ENCODE data around the gene HCN2. TPM values are rescaled to one million over a fixed set of nuclear protein-coding genes. Genes with fewer than 3 reads are reported as not detected.
"Not testable (repeated sequence)": the region's sequence is repeated elsewhere in the genome, so short reads cannot be mapped to it uniquely, and the experiment has no call there.

HCN2 gene
- total and polyA plus RNA-seq, 10 donors = 0.09 to 1.1 (median 0.31) TPM; not detected in 2

DNA sequence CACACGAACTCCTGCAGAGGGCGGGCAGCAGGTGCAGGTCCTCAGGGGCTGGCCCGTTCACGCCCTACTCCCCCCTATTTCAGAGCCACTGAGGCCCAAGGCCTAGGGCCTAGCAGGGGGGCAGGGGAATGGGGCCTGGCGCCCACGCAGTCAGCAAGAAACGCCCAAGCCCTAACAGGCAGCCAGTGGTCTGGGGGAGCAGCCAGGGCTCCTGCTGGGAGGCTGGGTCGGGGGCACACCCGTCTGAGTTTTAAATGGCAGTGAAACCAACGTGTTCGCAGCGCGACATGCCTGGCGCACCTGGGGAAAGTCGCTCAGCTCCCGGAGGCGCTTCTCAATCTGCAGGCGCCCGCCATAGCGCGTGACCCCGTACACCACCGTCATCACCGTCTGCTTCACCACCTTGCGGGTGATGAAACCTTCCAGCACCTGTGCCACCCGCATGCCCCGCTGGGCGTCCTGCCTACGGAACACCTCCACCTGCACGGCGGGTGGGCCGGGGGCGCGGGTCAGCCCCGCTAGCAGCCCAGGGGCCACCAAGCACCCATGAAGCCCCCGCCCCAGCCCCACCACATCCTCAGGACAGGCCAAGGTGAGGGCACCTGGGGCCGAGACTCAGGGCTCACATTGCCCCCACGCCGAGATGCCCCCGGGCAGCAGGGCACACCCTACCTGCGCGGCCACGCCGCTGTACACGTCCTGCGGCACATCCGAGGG is 29.8 kb downstream of the HCN2 start:
- H3K9me3 ChIP-seq = no peaks in the 10 kb centered on the region
- 93 to 97% (median 96%) methylated on average over 23 to 47 of the region's 47 CpGs for WGBS, 5 donors
- no peak overlapping the region for H3K27ac ChIP-seq
- peaks cover 0 to 14% (median 0%) of the 10 kb centered on the region in 7 donors for H3K27me3 ChIP-seq (replicated peaks in 1 of 7)
- peaks cover 0 to 15% (median 5%) of the 10 kb centered on the region in 6 donors for H3K4me1 ChIP-seq
- H3K4me3 ChIP-seq = no peak overlapping the region
- TF ChIP-seq POLR2A (IDR thresholded peaks at IDR 0.05) (no peak), CTCF (IDR thresholded peaks at IDR 0.05 in 8 of 11, conservative IDR thresholded peaks at IDR 0.05 in 3 of 11) (no peak), POLR2AphosphoS5 (IDR thresholded peaks at IDR 0.05) (no peak)
- H3K36me3 ChIP-seq = peaks cover 0 to 79% (median 69%) of the 10 kb centered on the region in 6 donors
- intact Hi-C loops (cut with DNase I; ENCODE audit: low total_unique reads) = no loop called here
- no peak for DNase-seq

- 94 to 97% (median 96%) methylated on average over 28 to 48 of the region's 51 CpGs for WGBS, 5 donors
- intact Hi-C loops (cut with DNase I; ENCODE audit: low total_unique reads) = no loop called here
- Histone ChIP-seq H3K27me3 (replicated peaks in 1 of 7) (peaks cover 0 to 13% (median 0%) of the 10 kb centered on the region in 7 donors), H3K4me1 (peaks cover 0 to 15% (median 4%) of the 10 kb centered on the region in 6 donors), H3K4me3 (no peak overlapping the region), H3K9me3 (no peaks in the 10 kb centered on the region), H3K36me3 (peaks cover 0 to 88% (median 77%) of the 10 kb centered on the region in 6 donors), H3K27ac (no peak overlapping the region)
- no peak for DNase-seq
- TF ChIP-seq POLR2A (IDR thresholded peaks at IDR 0.05) (no peak), CTCF (IDR thresholded peaks at IDR 0.05 in 8 of 11, conservative IDR thresholded peaks at IDR 0.05 in 3 of 11) (no peak), POLR2AphosphoS5 (IDR thresholded peaks at IDR 0.05) (no peak)
These were observed 30.6 kb downstream of the HCN2 start for GRCh38 chr19:620166-620862.

DNA sequence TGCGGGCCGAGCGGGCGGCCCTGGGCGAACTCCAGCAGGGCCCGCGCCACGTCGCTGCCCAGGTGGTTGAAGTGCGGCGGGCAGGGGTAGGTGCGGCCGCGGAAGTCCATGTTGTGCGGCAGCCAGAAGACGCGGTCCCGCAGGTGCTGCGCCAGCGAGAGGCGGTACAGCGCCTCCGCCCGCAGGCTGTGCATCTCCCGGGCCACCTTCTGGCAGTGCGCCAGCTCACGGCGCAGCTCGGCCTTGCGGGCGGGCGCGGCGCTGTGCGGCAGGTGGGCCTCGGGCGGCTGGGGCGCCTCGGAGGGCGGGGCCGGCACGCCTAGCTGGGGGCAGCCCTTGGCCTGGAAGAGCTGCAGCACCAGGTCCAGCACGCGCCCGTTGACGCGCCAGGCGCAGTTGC is 31.5 kb downstream of the HCN2 start:
- intact Hi-C loops (cut with DNase I; ENCODE audit: low total_unique reads); H3K9me3 ChIP-seq; H3K27me3 ChIP-seq (replicated peaks in 1 of 7); DNase-seq; H3K4me3 ChIP-seq; H3K27ac ChIP-seq: not testable (repeated sequence)
- peaks cover 0 to 10% (median 0%) of the 10 kb centered on the region in 6 donors for H3K4me1 ChIP-seq
- H3K36me3 ChIP-seq = peaks cover 0 to 96% (median 79%) of the 10 kb centered on the region in 6 donors
- WGBS, 5 donors = 97 to 98% (median 98%) methylated on average over 17 to 48 of the region's 48 CpGs

- peaks cover 0 to 2% (median 0%) of the 10 kb centered on the region in 7 donors for H3K27me3 ChIP-seq (replicated peaks in 1 of 7)
- peaks cover 0 to 4% (median 0%) of the 10 kb centered on the region in 6 donors for H3K4me1 ChIP-seq
- no peaks in the 10 kb centered on the region for H3K9me3 ChIP-seq
- intact Hi-C loops (cut with DNase I; ENCODE audit: low total_unique reads) = no loop called here
- H3K27ac ChIP-seq = no peak overlapping the region
- peak; percentile 57 for DNase-seq
- no peak overlapping the region for H3K4me3 ChIP-seq
- peaks cover 0 to 97% (median 79%) of the 10 kb centered on the region in 6 donors for H3K36me3 ChIP-seq
- TF ChIP-seq POLR2AphosphoS5 (IDR thresholded peaks at IDR 0.05) (no peak), POLR2A (IDR thresholded peaks at IDR 0.05) (no peak), CTCF (IDR thresholded peaks at IDR 0.05 in 8 of 11, conservative IDR thresholded peaks at IDR 0.05 in 3 of 11) (no peak)
- WGBS, 5 donors = 92 to 100% (median 96%) methylated on average over 2 to 24 of the region's 24 CpGs
These were observed 32.1 kb downstream of the HCN2 start for GRCh38 chr19:621819-622218.
